GM21367 (cell line): ENCODE measurements around the gene SEPTIN1.
"Not testable (repeated sequence)": the region's sequence is repeated elsewhere in the genome, so short reads cannot be mapped to it uniquely, and the experiment has no call there.

Experiments
- ATAC-seq: cut with Tn5 transposase; IDR thresholded peaks from one replicate; pipeline ENCODE4 v1.9.1; 2021; ENCODE audit not compliant: unreplicated experiment

Gene SEPTIN1

GRCh38 chr16:30358577-30358936 lies 23.8 kb downstream of the SEPTIN1 start:
- ATAC-seq: no peak

- ATAC-seq: no peak
Measured at GRCh38 chr16:30357715-30358576, 24.4 kb downstream of the SEPTIN1 start.

GRCh38 chr16:30357085-30357714 lies 25.2 kb downstream of the SEPTIN1 start:
- no peak for ATAC-seq

GRCh38 chr16:30356401-30357084 lies 25.8 kb downstream of the SEPTIN1 start:
- no peak for ATAC-seq

GRCh38 chr16:30355954-30356308 lies 26.4 kb downstream of the SEPTIN1 start:
- ATAC-seq: no peak

GRCh38 chr16:30355144-30355953 lies 27.0 kb downstream of the SEPTIN1 start, which contains the start of gene CD2BP2:
Gene CD2BP2 (minus strand): TSS chr16:30355308. CDS start chr16:30354681, 627 bp downstream.
- peak; percentile 50 for ATAC-seq

GRCh38 chr16:30354423-30355143 lies 27.8 kb downstream of the SEPTIN1 start:
- peak; percentile 2 for ATAC-seq

- ATAC-seq: no peak
Measured at GRCh38 chr16:30353438-30354129, 28.8 kb downstream of the SEPTIN1 start.

GRCh38 chr16:30352488-30353401 lies 29.6 kb downstream of the SEPTIN1 start:
- ATAC-seq: no peak

GRCh38 chr16:30351586-30352419 lies 30.6 kb downstream of the SEPTIN1 start:
- ATAC-seq: no peak

GRCh38 chr16:30351001-30351441 lies 31.3 kb downstream of the SEPTIN1 start:
- no peak for ATAC-seq

GRCh38 chr16:30350134-30350871 lies 32.1 kb downstream of the SEPTIN1 start:
- peak; percentile 36 for ATAC-seq

GRCh38 chr16:30349675-30350074 lies 32.7 kb downstream of the SEPTIN1 start:
- no peak for ATAC-seq

- no peak for ATAC-seq
Measured at GRCh38 chr16:30348929-30349328, 33.4 kb downstream of the SEPTIN1 start.

GRCh38 chr16:30348113-30348512 lies 34.2 kb downstream of the SEPTIN1 start:
- no peak for ATAC-seq

- no peak for ATAC-seq
Measured at GRCh38 chr16:30346286-30346685, 36.1 kb downstream of the SEPTIN1 start.

GRCh38 chr16:30343491-30343820 lies 38.9 kb downstream of the SEPTIN1 start:
- not testable (repeated sequence) for ATAC-seq
